Stimulated activated memory B cell treated with anti-CD40 and anti-IgM and Interleukin-4, amounts not matched to agents 10 μg/mL and 1 μg/mL and 100 μg/mL, for 72 hours (primary cell): ENCODE results near the gene OR3A1.
"Not testable (repeated sequence)": the region's sequence is repeated elsewhere in the genome, so short reads cannot be mapped to it uniquely, and the experiment has no call there.

ENCODE experiments used
- ATAC-seq: fragments of 150-1000 bp; cut with Tn5 transposase; 2 replicates; pipeline ENCODE4 v1.10.0; 2021
- H3K27ac Mint-ChIP-seq: one replicate; pipeline ENCODE4 v1.8.0; 2022; ENCODE audit warnings: mild to moderate bottlenecking, mixed read lengths
- H3K27me3 Mint-ChIP-seq: one replicate; pipeline ENCODE4 v1.8.0; 2022; ENCODE audit warnings: mixed read lengths
- H3K36me3 Mint-ChIP-seq: one replicate; pipeline ENCODE4 v1.8.0; 2022; ENCODE audit warnings: mixed read lengths
- H3K4me1 Mint-ChIP-seq: one replicate; pipeline ENCODE4 v1.8.0; 2022; ENCODE audit warnings: mixed read lengths
- H3K4me3 Mint-ChIP-seq: one replicate; pipeline ENCODE4 v1.8.0; 2022; ENCODE audit warnings: mild to moderate bottlenecking, moderate library complexity, mixed read lengths
- H3K9me3 Mint-ChIP-seq: one replicate; pipeline ENCODE4 v1.8.0; 2022; ENCODE audit warnings: mixed read lengths

The OR3A1 gene

GRCh38 chr17:3298260-3298659, at the start of gene OR3A1:
TSS of gene OR3A1 (minus strand) at chr17:3298360. CDS start at chr17:3292582, 5,778 bp downstream.
- Mint-ChIP-seq H3K27ac (no peak within 1 kb of the TSS), H3K36me3 (no peaks in the 10 kb centered on the region), H3K9me3 (peaks cover 4% of the 10 kb centered on the region), H3K4me3 (no peak within 1 kb of the TSS), H3K27me3 (no peaks in the 10 kb centered on the region), H3K4me1 (no peaks in the 10 kb centered on the region)
- ATAC-seq, result no peak

DNA sequence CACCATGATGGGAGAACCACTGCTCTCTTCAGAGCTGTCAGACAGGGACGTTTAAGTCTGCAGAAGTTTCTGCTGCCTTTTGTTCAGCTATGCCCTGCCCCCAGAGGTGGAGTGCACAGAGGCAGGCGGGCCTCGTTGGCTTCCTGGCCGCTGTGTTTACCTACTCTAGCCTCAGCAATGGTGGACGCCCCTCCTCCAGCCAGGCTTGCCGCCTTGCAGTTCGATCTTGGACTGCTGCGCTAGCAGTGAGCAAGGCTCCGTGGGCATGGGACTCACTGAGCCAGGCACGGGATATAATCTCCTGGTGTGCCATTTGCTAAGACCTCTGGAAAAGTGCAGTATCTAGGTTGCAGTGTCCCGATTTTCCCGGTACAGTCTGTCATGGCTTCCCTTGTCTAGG, 44.6 kb upstream of the OR3A1 start:
- H3K27me3 Mint-ChIP-seq, result peaks cover 35% of the 10 kb centered on the region
- H3K36me3 Mint-ChIP-seq, result peaks cover 12% of the 10 kb centered on the region
- not testable (repeated sequence) for H3K27ac Mint-ChIP-seq, H3K4me3 Mint-ChIP-seq, H3K9me3 Mint-ChIP-seq, ATAC-seq
- peaks cover 19% of the 10 kb centered on the region for H3K4me1 Mint-ChIP-seq

- H3K27me3 Mint-ChIP-seq, result no peaks in the 10 kb centered on the region
- H3K27ac Mint-ChIP-seq, result no peak overlapping the region
- H3K9me3 Mint-ChIP-seq, result peaks cover 2% of the 10 kb centered on the region
- peaks cover 19% of the 10 kb centered on the region for H3K4me1 Mint-ChIP-seq
- no peak overlapping the region for H3K4me3 Mint-ChIP-seq
- no peak for ATAC-seq
- H3K36me3 Mint-ChIP-seq, result peaks cover 8% of the 10 kb centered on the region
Measured at GRCh38 chr17:3335876-3336275, 37.7 kb upstream of the OR3A1 start.

DNA sequence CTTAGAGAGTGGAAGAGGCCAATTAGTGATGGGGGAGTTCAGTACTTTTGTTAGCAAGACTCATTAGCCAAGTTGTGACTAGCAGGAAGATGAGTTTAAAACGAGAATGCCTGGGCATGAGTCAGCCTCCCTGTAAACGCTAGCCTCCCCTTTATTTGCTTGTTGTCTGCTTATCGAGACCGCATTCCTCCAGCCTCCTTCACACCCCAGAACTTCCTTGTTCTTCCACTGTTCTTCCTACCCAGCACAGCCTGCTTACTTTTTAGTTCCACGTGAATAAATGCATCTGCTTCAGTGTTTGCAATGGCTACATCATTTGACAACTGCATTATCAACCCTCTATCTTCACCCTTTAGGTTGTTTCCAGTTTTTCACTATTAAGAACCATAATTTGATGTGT, 20.2 kb upstream of the OR3A1 start:
- Mint-ChIP-seq H3K27me3 (no peaks in the 10 kb centered on the region), H3K9me3 (no peaks in the 10 kb centered on the region), H3K36me3 (no peaks in the 10 kb centered on the region), H3K4me1 (peaks cover 8% of the 10 kb centered on the region), H3K4me3 (no peak overlapping the region), H3K27ac (no peak overlapping the region)
- ATAC-seq, result no peak

DNA sequence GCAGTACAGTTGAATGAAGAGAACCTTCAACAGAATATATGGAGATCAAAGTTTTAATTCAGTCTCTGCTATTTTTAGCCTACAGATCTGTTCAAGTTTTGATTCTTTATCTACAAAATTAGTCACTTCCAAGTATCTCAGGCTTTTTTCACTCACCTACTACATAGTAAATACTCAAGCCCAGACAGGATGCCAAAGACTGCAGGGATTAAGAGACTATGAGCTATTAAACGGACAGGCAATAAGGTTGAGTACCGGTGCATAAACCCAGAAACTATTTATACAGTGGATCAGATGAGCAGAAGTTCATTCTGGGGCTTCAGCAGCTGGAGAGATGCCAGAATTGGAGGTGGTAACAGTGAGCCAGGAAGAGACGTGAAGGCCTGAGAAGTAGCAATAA, 18.7 kb upstream of the OR3A1 start:
- Mint-ChIP-seq H3K36me3 (no peaks in the 10 kb centered on the region), H3K27ac (no peak overlapping the region), H3K4me1 (peaks cover 8% of the 10 kb centered on the region), H3K27me3 (peaks cover 2% of the 10 kb centered on the region), H3K4me3 (no peak overlapping the region), H3K9me3 (no peaks in the 10 kb centered on the region)
- ATAC-seq, result no peak

GRCh38 chr17:3308603-3309002, 10.4 kb upstream of the OR3A1 start:
- Mint-ChIP-seq H3K27me3 (peaks cover 10% of the 10 kb centered on the region), H3K4me3 (no peak overlapping the region), H3K36me3 (no peaks in the 10 kb centered on the region), H3K4me1 (no peaks in the 10 kb centered on the region), H3K27ac (no peak overlapping the region), H3K9me3 (no peaks in the 10 kb centered on the region)
- ATAC-seq, result no peak

DNA sequence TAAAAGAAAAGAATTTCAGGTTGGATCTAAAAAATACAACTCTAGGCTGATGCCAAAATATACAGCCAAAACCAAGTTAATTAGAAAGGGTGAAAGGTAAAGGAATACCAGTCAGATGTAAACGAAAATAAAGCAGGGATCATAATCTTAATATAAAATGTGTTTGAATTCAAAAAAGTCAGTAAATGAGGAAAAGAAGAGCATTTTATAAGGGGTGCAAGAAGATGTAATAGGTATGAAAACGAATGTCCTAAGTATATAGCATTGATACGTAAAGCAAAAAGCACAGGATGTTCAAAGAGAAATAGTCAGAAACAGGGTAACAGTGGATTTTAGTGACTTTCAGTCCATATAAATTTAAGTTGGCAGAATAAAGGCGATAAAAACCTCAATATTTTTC, 2.5 kb downstream of the OR3A1 start:
- Mint-ChIP-seq H3K9me3 (peaks cover 4% of the 10 kb centered on the region), H3K27me3 (peaks cover 15% of the 10 kb centered on the region)

DNA sequence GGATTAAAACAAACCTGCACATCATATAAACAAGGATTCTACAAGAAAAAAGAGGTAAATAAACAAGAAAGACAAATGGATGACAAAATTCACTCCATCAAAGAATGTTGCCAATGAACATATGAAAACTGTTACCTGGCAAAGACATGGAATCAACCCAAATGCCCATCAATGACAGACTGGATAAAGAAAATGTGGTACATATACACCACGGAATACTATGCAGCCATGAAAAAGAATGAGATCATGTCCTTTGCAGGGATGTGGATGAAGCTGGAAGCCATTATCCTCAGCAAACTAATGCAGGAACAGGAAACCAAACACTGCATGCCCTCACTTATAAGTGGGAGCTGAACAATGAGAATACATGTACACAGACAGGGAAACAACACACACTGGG, 4.6 kb downstream of the OR3A1 start:
- not testable (repeated sequence) for ATAC-seq, H3K4me3 Mint-ChIP-seq, H3K27ac Mint-ChIP-seq, H3K9me3 Mint-ChIP-seq, H3K4me1 Mint-ChIP-seq, H3K36me3 Mint-ChIP-seq
- H3K27me3 Mint-ChIP-seq, result peaks cover 23% of the 10 kb centered on the region

More for the DNA sequence above, 2.5 kb downstream of the OR3A1 start:
- no peaks in the 10 kb centered on the region for H3K4me1 Mint-ChIP-seq
- H3K4me3 Mint-ChIP-seq, result no peak overlapping the region
- peaks cover 8% of the 10 kb centered on the region for H3K36me3 Mint-ChIP-seq
- ATAC-seq, result no peak
- H3K27ac Mint-ChIP-seq, result no peak overlapping the region

- Mint-ChIP-seq H3K9me3 (peaks cover 3% of the 10 kb centered on the region), H3K27ac (no peak overlapping the region), H3K27me3 (peaks cover 11% of the 10 kb centered on the region), H3K36me3 (peaks cover 4% of the 10 kb centered on the region), H3K4me3 (no peak overlapping the region), H3K4me1 (no peaks in the 10 kb centered on the region)
- no peak for ATAC-seq
Measured at GRCh38 chr17:3282901-3283300, 15.3 kb downstream of the OR3A1 start.

GRCh38 chr17:3276126-3276525, 22.0 kb downstream of the OR3A1 start:
- Mint-ChIP-seq H3K4me3 (no peak overlapping the region), H3K36me3 (peaks cover 18% of the 10 kb centered on the region), H3K4me1 (no peaks in the 10 kb centered on the region), H3K27me3 (peaks cover 9% of the 10 kb centered on the region), H3K27ac (no peak overlapping the region), H3K9me3 (peaks cover 10% of the 10 kb centered on the region)
- no peak for ATAC-seq

- peaks cover 14% of the 10 kb centered on the region for H3K9me3 Mint-ChIP-seq
- ATAC-seq, result no peak
- peaks cover 9% of the 10 kb centered on the region for H3K27me3 Mint-ChIP-seq
- no peak overlapping the region for H3K4me3 Mint-ChIP-seq
- H3K27ac Mint-ChIP-seq, result no peak overlapping the region
- no peaks in the 10 kb centered on the region for H3K4me1 Mint-ChIP-seq
- peaks cover 22% of the 10 kb centered on the region for H3K36me3 Mint-ChIP-seq
Measured at GRCh38 chr17:3271072-3271848, 26.9 kb downstream of the OR3A1 start.

- Mint-ChIP-seq H3K36me3 (no peaks in the 10 kb centered on the region), H3K27me3 (no peaks in the 10 kb centered on the region), H3K4me3 (no peak overlapping the region), H3K4me1 (peaks cover 7% of the 10 kb centered on the region), H3K9me3 (peaks cover 7% of the 10 kb centered on the region), H3K27ac (peak overlapping the region; percentile 4)
- no peak for ATAC-seq
Measured at GRCh38 chr17:3260600-3260999, 37.6 kb downstream of the OR3A1 start.

GRCh38 chr17:3260163-3260562, 38.0 kb downstream of the OR3A1 start:
- no peak for ATAC-seq
- Mint-ChIP-seq H3K4me1 (peaks cover 7% of the 10 kb centered on the region), H3K4me3 (no peak overlapping the region), H3K9me3 (peaks cover 7% of the 10 kb centered on the region), H3K27me3 (no peaks in the 10 kb centered on the region), H3K36me3 (no peaks in the 10 kb centered on the region), H3K27ac (peak overlapping the region; percentile 4)

GRCh38 chr17:3256575-3256974, 41.6 kb downstream of the OR3A1 start:
- Mint-ChIP-seq H3K4me3 (no peak overlapping the region), H3K27ac (no peak overlapping the region), H3K9me3 (peaks cover 7% of the 10 kb centered on the region), H3K36me3 (no peaks in the 10 kb centered on the region), H3K4me1 (peaks cover 7% of the 10 kb centered on the region), H3K27me3 (no peaks in the 10 kb centered on the region)
- no peak for ATAC-seq

GRCh38 chr17:3249013-3249412, 49.1 kb downstream of the OR3A1 start:
- H3K27ac Mint-ChIP-seq, H3K4me1 Mint-ChIP-seq, H3K36me3 Mint-ChIP-seq, H3K9me3 Mint-ChIP-seq, ATAC-seq, H3K27me3 Mint-ChIP-seq, H3K4me3 Mint-ChIP-seq: not testable (repeated sequence)

DNA sequence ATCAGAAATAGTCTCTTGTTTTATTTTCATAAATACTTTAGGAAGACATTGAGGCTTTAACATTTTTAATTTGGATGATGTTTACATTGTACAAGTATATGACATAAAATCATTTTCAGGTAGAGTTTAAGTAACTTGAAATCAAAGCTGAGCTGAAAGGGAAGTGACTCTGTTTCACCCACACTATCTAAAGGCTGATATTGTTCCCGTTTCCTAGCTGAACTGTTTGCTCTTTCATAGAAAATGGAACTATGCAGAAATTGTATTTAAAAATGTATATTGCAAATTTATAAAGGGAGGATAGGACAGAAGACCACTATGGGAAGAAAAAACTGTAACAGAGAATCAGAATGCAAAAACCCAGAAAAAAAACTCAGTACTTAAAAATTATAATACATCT, 53.3 kb downstream of the OR3A1 start:
- H3K4me3 Mint-ChIP-seq, H3K27me3 Mint-ChIP-seq, H3K27ac Mint-ChIP-seq, ATAC-seq, H3K9me3 Mint-ChIP-seq, H3K4me1 Mint-ChIP-seq, H3K36me3 Mint-ChIP-seq: not testable (repeated sequence)
